PC-9 (cell line): ENCODE measurements around the gene MRPS22.

ENCODE experiments used
- CTCF ChIP-seq: fragments of 200-600 bp; sonication (generic); conservative IDR thresholded peaks from 2 replicates; pipeline ENCODE4 v1.6.1; 2017; ENCODE audit warnings: mixed run types, antibody characterized with exemption, mild to moderate bottlenecking, moderate library complexity
- EZH2 ChIP-seq: fragments of 200-600 bp; sonication (generic); IDR thresholded peaks from 2 replicates; pipeline ENCODE4 v1.8.0; 2017; ENCODE audit warnings: antibody characterized with exemption, low read depth

- no peak for TF ChIP-seq CTCF
- TF ChIP-seq EZH2 = no peak
Measured at GRCh38 chr3:139326131-139326530, 17.7 kb upstream of the MRPS22 start.
